22Rv1 (cell line): ENCODE measurements around the gene MGAT5.

Experiments
- CTCF ChIP-seq: fragments of 450-650 bp; IDR thresholded peaks from 2 replicates; pipeline ENCODE4 v1.5.1; 2017; ENCODE audit warnings: mild to moderate bottlenecking
- ZFX ChIP-seq: fragments of 450-650 bp; IDR thresholded peaks from 2 replicates; pipeline ENCODE4 v1.6.1; 2017; ENCODE audit warnings: antibody characterized with exemption, borderline replicate concordance

DNA sequence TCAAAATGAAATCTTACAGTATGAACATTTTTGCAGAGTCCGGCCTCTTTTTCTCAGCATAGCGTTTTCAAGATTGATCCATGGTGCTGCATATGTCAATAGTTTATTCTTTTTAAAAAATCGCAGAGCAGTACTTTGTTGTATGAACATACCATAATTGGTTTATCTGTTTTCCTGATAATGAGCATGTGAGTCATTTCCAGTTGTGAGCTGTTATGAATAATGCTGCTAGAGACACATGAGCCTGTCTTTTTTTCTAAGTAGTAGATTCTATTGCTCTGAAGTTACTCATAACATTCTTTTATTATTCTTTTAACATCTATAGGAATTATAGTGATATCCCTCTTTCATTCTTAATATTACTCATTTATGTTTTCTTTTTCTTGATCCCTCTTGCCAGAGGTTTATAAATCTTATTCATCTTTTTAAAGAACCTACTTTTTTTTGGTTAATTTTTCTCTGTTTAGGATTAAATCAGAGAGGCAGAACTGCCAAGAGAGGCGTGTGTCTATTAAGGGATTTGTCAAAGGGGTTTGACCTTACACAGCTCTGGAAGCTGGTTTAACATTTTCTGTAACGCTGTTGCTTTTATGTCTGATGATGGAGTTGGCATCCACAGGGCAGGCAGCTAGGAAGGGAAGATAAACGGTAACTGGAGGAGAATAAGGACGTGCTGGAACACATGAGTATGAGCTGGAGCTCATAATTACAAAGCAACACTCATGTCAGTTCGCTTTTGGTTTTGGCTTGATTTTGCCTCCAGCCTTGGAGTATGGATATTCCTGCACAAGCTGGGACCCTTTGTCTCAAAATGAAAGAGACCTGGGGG, 47.4 kb downstream of the MGAT5 start:
- no peak for TF ChIP-seq CTCF
- no peak for TF ChIP-seq ZFX
